HCT116 (cell line): ENCODE measurements around the gene SPACA4. TPM values are rescaled to one million over a fixed set of nuclear protein-coding genes. Genes with fewer than 3 reads are reported as not detected.

ENCODE experiments used
- ATAC-seq: fragments of 200-7000 bp; cut with Tn5 transposase; 2 replicates; pipeline ENCODE4 v1.9.1; 2020; ENCODE audit warnings: mild to moderate bottlenecking, moderate library complexity
- BruUV-seq: library from RNA; stranded (reverse); fragments of 400-500 nt; replicated peaks from 2 replicates; lab custom pipeline; 2021; lab: Mats Ljungman, UMichigan
- CTCF ChIA-PET: fragments of 300-600 bp; sonication (Branson Sonifier 250); formaldehyde crosslinking; loops from one replicate; lab custom pipeline; 2021; ENCODE audit warnings: antibody characterized with exemption; lab: Charles Lee
- POLR2A ChIA-PET: fragments of 300-600, 350-600 bp; sonication (Branson Sonifier 250); formaldehyde crosslinking; loops from one replicate; lab custom pipeline; 2021; ENCODE audit warnings: antibody characterized with exemption; lab: Charles Lee
- RAD21 ChIA-PET, 2 experiments: fragments of 300-600 bp; sonication (Branson Sonifier 250); formaldehyde crosslinking; loops; one replicate each; lab custom pipeline; 2023; ENCODE audit warnings: low total read pairs in 2 of 2; ENCODE audit not compliant: uncharacterized antibody in 2 of 2, unreplicated experiment in 2 of 2, low non-redundant PET in 1 of 2; lab: Charles Lee
- DNase-seq: peaks from one replicate; pipeline ENCODE4 v3.0.0-alpha.2; 2010; ENCODE audit warnings: low read depth, low spot score
- H2AFZ ChIP-seq: fragments of 200-600 bp; shearing (Covaris generic), sonication (generic); 2 replicates; pipeline ENCODE4 v1.6.1; 2017; ENCODE audit warnings: low read depth, mixed run types, mixed read lengths, antibody characterized with exemption, low read length; ENCODE audit not compliant: poor library complexity, severe bottlenecking
- H3K27ac ChIP-seq: 2 replicates; pipeline ENCODE4 v1.5.1; 2012; ENCODE audit warnings: low read depth, low read length
- H3K27me3 ChIP-seq: fragments of 200-600 bp; sonication (generic); 2 replicates; pipeline ENCODE4 v1.6.1; 2016; ENCODE audit warnings: mixed run types, low read length, mixed read lengths; ENCODE audit not compliant: insufficient read depth
- H3K36me3 ChIP-seq, 2 experiments: fragments of 200-500 bp in 1 of 2; fragments of 200-600 bp in 1 of 2; sonication (Bioruptor generic) in 1 of 2; sonication (generic) in 1 of 2; 2 replicates each; pipeline versions ENCODE4 v1.5.1 to v1.6.1; 2014 to 2016; ENCODE audit warnings: low read length in 2 of 2, inconsistent platforms in 1 of 2, mixed read lengths in 1 of 2, mixed run types in 1 of 2; ENCODE audit not compliant: insufficient read depth in 2 of 2, control insufficient read depth in 1 of 2
- H3K4me1 ChIP-seq, 2 experiments: fragments of 200-600 bp in 1 of 2; sonication (generic) in 1 of 2; 2 replicates each; pipeline versions ENCODE4 v1.5.1 to v1.6.1; 2012 to 2017; ENCODE audit warnings: low read length in 2 of 2, inconsistent platforms in 1 of 2, mild to moderate bottlenecking in 1 of 2, mixed read lengths in 1 of 2, mixed run types in 1 of 2, moderate library complexity in 1 of 2; ENCODE audit not compliant: insufficient read depth in 2 of 2, control insufficient read depth in 1 of 2
- H3K4me2 ChIP-seq: fragments of 200-600 bp; sonication (generic); 2 replicates; pipeline ENCODE4 v1.6.1; 2017; ENCODE audit warnings: mixed run types, low read length, mixed read lengths
- H3K4me3 ChIP-seq, 2 experiments: fragments of 200-600 bp in 1 of 2; sonication (generic) in 1 of 2; replicated peaks in 1 of 2; 2 replicates each; pipeline ENCODE4 v1.5.1; 2011 to 2016; ENCODE audit warnings: low read length in 2 of 2, control low read depth in 1 of 2, low read depth in 1 of 2, mild to moderate bottlenecking in 1 of 2, mixed read lengths in 1 of 2, mixed run types in 1 of 2
- H3K79me2 ChIP-seq: fragments of 200-600 bp; sonication (generic); 2 replicates; pipeline ENCODE4 v1.6.1; 2017; ENCODE audit warnings: mild to moderate bottlenecking, mixed run types, low read length, moderate library complexity, mixed read lengths; ENCODE audit not compliant: insufficient read depth
- H3K9ac ChIP-seq: fragments of 200-600 bp; sonication (generic); 2 replicates; pipeline ENCODE4 v1.6.1; 2016; ENCODE audit warnings: low read length, mixed read lengths
- H3K9me2 ChIP-seq: fragments of 200-600 bp; sonication (generic), shearing (Covaris generic); 2 replicates; pipeline ENCODE4 v1.6.1; 2017; ENCODE audit warnings: mixed run types, mild to moderate bottlenecking, moderate library complexity; ENCODE audit not compliant: insufficient read depth
- H3K9me3 ChIP-seq, 2 experiments: fragments of 200-500 bp in 1 of 2; fragments of 200-600 bp in 1 of 2; sonication (Bioruptor generic) in 1 of 2; sonication (generic) in 1 of 2; 2 replicates each; pipeline ENCODE4 v1.6.1; 2014 to 2017; ENCODE audit warnings: low read length in 2 of 2, mixed read lengths in 2 of 2, inconsistent platforms in 1 of 2, low read depth in 1 of 2, mild to moderate bottlenecking in 1 of 2, mixed run types in 1 of 2, moderate library complexity in 1 of 2; ENCODE audit not compliant: control insufficient read depth in 1 of 2, insufficient read depth in 1 of 2
- H4K20me1 ChIP-seq: fragments of 200-600 bp; sonication (generic), shearing (Covaris generic); 2 replicates; pipeline ENCODE4 v1.6.1; 2017; ENCODE audit warnings: mixed run types, mild to moderate bottlenecking, moderate library complexity; ENCODE audit not compliant: insufficient read depth
- ATF3 ChIP-seq: IDR thresholded peaks from 2 replicates; pipeline ENCODE4 v1.6.1; 2012
- EZH2 ChIP-seq: fragments of 200-600 bp; sonication (generic); IDR thresholded peaks from 2 replicates; pipeline ENCODE4 v1.6.1; 2017; ENCODE audit warnings: antibody characterized with exemption, mixed run types
- EZH2phosphoT487 ChIP-seq: fragments of 200-600 bp; IDR thresholded peaks from 2 replicates; pipeline ENCODE4 v1.6.1; 2018; ENCODE audit warnings: antibody characterized with exemption, borderline replicate concordance
- FOSL1 ChIP-seq: IDR thresholded peaks from 2 replicates; pipeline ENCODE4 v1.6.1; 2012; ENCODE audit warnings: low read depth
- JUND ChIP-seq: IDR thresholded peaks from 2 replicates; pipeline ENCODE4 v1.6.1; 2012
- MAX ChIP-seq: IDR thresholded peaks from 2 replicates; pipeline ENCODE4 v1.6.1; 2012
- POLR2A ChIP-seq: IDR thresholded peaks from 2 replicates; pipeline ENCODE4 v1.7.0; 2011; ENCODE audit warnings: borderline replicate concordance; ENCODE audit not compliant: insufficient read depth, insufficient read length; ENCODE audit errors: extremely low read depth
- RAD21 ChIP-seq: IDR thresholded peaks from 2 replicates; pipeline ENCODE4 v1.6.1; 2012; ENCODE audit warnings: low read depth, mild to moderate bottlenecking
- SIN3A ChIP-seq: IDR thresholded peaks from 2 replicates; pipeline ENCODE4 v1.6.1; 2012; ENCODE audit warnings: low read depth
- SRF ChIP-seq: IDR thresholded peaks from 2 replicates; pipeline ENCODE4 v1.6.1; 2012; ENCODE audit warnings: low read depth
- TCF7L2 ChIP-seq: IDR thresholded peaks from 2 replicates; pipeline ENCODE4 v1.7.0; 2011; ENCODE audit warnings: borderline replicate concordance, inconsistent platforms; ENCODE audit not compliant: insufficient read depth, insufficient read length; ENCODE audit errors: extremely low read depth
- YY1 ChIP-seq: IDR thresholded peaks from 2 replicates; pipeline ENCODE4 v1.6.1; 2011; ENCODE audit warnings: low read length, low read depth, moderate library complexity, mild to moderate bottlenecking; ENCODE audit not compliant: insufficient replicate concordance; ENCODE audit errors: extremely low read depth
- ZBTB33 ChIP-seq: IDR thresholded peaks from 2 replicates; pipeline ENCODE4 v1.6.1; 2011; ENCODE audit warnings: mild to moderate bottlenecking, low read length, moderate library complexity; ENCODE audit not compliant: insufficient replicate concordance; ENCODE audit errors: extremely low read depth
- ZNF274 ChIP-seq: fragments of 200-500 bp; sonication (Bioruptor generic); IDR thresholded peaks from 2 replicates; pipeline ENCODE4 v1.6.1; 2014; ENCODE audit warnings: mild to moderate bottlenecking, low read depth, low read length, inconsistent platforms
- intact Hi-C: fragments of 100-400 bp; cut with micrococcal nuclease; formaldehyde crosslinking; loops from 2 replicates; pipeline ENCODE4 v1.10.0; 2022
- total RNA-seq: library from RNA; stranded (reverse); gene quantifications from one replicate; pipeline ENCODE4 v1.2.1, GENCODE V29; 2021; ENCODE audit not compliant: unreplicated experiment

Gene SPACA4
- total RNA-seq, 1 experiment from 2014 or later = not detected

GRCh38 chr19:48625891-48626327 lies 19.4 kb downstream of the SPACA4 start:
- no peak overlapping the region for H3K4me2 ChIP-seq
- H4K20me1 ChIP-seq = no peaks in the 10 kb centered on the region
- peaks cover 32 to 44% of the 10 kb centered on the region in 2 experiments for H3K4me1 ChIP-seq
- POLR2A ChIA-PET = interaction anchor here (1.0 kb wide), 1 partner anchor 9 kb away, joined by 3 read pairs; no protein-coding TSS in a partner anchor
- peak overlapping the region; percentile 39; the same call in 1 of the 2 replicates for H3K27ac ChIP-seq
- no peak for ATAC-seq
- H3K9ac ChIP-seq = no peak overlapping the region
- no peak overlapping the region for H3K4me3 ChIP-seq
- TF ChIP-seq MAX (no peak), JUND (no peak), ZNF274 (no peak), ZBTB33 (no peak)
- no peak overlapping the region for H2AFZ ChIP-seq
- intact Hi-C loops = no loop called here
- H3K36me3 ChIP-seq = 0 out of 4 replicates have a peak, but pooled peaks cover 0 to 4% of the 10 kb centered on the region in 2 experiments
- RAD21 ChIA-PET = no interaction called here
- H3K27me3 ChIP-seq = no peaks in the 10 kb centered on the region
- H3K9me2 ChIP-seq = no peaks in the 10 kb centered on the region
- H3K79me2 ChIP-seq = peaks cover 21% of the 10 kb centered on the region; the same call in 1 of the 2 replicates
- DNase-seq = no peak
- CTCF ChIA-PET = no interaction called here
- H3K9me3 ChIP-seq = no peaks in the 10 kb centered on the region
- no TSS peak for BruUV-seq

GRCh38 chr19:48627201-48627864 lies 20.8 kb downstream of the SPACA4 start:
- peak overlapping the region; percentile 33; the same call in 1 of the 2 replicates for H3K9ac ChIP-seq
- H3K4me1 ChIP-seq = peaks cover 32 to 48% of the 10 kb centered on the region in 2 experiments
- H3K36me3 ChIP-seq = peaks cover 2 to 10% of the 10 kb centered on the region in 2 experiments; a peak in 1 of 4 replicates
- no peaks in the 10 kb centered on the region for H3K9me3 ChIP-seq
- DNase-seq = no peak
- no peak overlapping the region for H3K4me3 ChIP-seq
- H4K20me1 ChIP-seq = no peaks in the 10 kb centered on the region
- no peak for ATAC-seq
- BruUV-seq = no TSS peak
- H3K27ac ChIP-seq = peak overlapping the region; percentile 57
- intact Hi-C loops = no loop called here
- RAD21 ChIA-PET = no interaction called here
- peak overlapping the region; percentile 54 for H3K4me2 ChIP-seq
- peaks cover 16% of the 10 kb centered on the region; the same call in 1 of the 2 replicates for H3K79me2 ChIP-seq
- CTCF ChIA-PET = interaction anchor here (1.2 kb wide), 1 partner anchor 8 kb away, joined by 3 read pairs; the partner anchor contains the start of genes RPL18 and SPHK2
- no peaks in the 10 kb centered on the region for H3K9me2 ChIP-seq
- H3K27me3 ChIP-seq = no peaks in the 10 kb centered on the region
- POLR2A ChIA-PET = interaction anchor here (1.0 to 1.8 kb wide), 2 partner anchors 8 to 10 kb away, joined by 3 to 8 read pairs; partner anchors contain the start of gene SPHK2
- H2AFZ ChIP-seq = no peak overlapping the region
- TF ChIP-seq RAD21 (no peak), ZNF274 (no peak), EZH2 (no peak), EZH2phosphoT487 (no peak), TCF7L2 (no peak), POLR2A (no peak), JUND (no peak), ZBTB33 (no peak), ATF3 (no peak), SIN3A (no peak), YY1 (no peak), SRF (no peak), FOSL1 (no peak)
